DND-41 (cell line): ENCODE data around the gene IL1RAPL2.

Experiments
- CTCF ChIP-seq: IDR thresholded peaks from 2 replicates; pipeline ENCODE4 v1.5.1; 2012; ENCODE audit warnings: borderline replicate concordance, low read length, moderate library complexity, mild to moderate bottlenecking; ENCODE audit not compliant: poor library complexity, severe bottlenecking; ENCODE audit errors: extremely low read depth
- EZH2 ChIP-seq: IDR thresholded peaks from 3 replicates; pipeline ENCODE4 v1.6.1; 2012; ENCODE audit warnings: borderline replicate concordance, low read depth, mild to moderate bottlenecking, moderate library complexity, low read length, inconsistent platforms; ENCODE audit not compliant: severe bottlenecking

GRCh38 chrX:105328773-105329172, 762.8 kb downstream of the IL1RAPL2 start:
- TF ChIP-seq CTCF (no peak), EZH2 (no peak)
